Amniotic stem cell (primary cell): ENCODE data around the gene PDZK1.
"Not testable (repeated sequence)": the region's sequence is repeated elsewhere in the genome, so short reads cannot be mapped to it uniquely, and the experiment has no call there.

Experiments used
- DNase-seq: peaks from one replicate; lab custom pipeline; 2025; lab: John Stamatoyannopoulos, UW

Gene PDZK1

DNA sequence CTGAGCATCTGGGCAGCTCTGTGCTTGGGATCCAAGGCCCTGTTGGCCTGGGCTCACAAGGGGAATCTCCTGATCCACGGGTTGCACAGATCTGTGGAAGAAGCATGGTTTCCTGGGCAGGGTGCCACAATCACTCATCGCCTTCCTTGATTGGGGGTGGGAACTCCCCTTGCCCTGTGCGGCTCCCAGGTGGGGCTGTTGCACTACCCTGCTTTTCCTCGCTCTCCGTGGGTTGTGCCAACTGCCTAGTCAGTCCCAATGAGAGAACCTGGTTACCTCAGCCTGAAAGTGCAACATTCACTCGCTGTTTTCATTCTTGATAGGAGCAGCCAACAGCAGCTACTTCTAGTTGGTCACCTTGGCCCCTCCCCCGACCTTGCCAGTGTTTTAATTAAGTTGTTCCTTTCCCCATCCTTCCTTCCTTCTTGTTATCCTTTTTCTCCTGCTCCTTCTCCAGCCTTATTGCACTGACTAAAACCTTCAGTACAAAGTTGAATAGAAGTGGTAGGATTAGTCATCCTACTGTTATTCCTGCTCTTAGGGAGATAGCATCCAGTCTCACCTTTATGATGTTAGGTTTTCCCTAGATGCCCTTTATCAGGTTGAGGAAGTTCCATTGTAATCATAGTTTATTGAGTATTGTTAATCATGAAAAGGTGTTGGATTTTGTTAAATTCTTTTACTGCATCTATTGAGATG, 50.8 kb downstream of the PDZK1 start:
- DNase-seq, result not testable (repeated sequence)

DNA sequence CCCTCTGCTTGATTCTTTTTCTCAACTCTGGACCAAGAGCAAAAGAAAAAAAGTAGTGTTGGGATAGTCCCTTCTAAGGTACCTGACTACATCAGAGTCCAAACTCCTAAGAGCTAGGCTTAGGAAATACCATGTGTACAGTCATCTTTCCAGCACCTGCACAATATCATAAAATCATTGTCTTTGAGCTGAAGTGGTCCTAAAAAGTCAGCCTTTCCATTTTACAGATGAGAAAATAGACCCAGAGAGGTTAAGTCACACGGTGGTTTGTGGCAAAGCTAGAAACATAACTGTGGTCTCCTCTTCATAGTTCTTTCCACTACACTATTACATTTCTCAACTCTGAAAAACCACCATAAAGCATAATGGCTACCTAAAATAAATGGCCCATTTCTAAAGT, 63.2 kb downstream of the PDZK1 start:
- DNase-seq, result not testable (repeated sequence)

- DNase-seq, result not testable (repeated sequence)
These were observed 65.3 kb downstream of the PDZK1 start for GRCh38 chr1:145641886-145642285.

DNA sequence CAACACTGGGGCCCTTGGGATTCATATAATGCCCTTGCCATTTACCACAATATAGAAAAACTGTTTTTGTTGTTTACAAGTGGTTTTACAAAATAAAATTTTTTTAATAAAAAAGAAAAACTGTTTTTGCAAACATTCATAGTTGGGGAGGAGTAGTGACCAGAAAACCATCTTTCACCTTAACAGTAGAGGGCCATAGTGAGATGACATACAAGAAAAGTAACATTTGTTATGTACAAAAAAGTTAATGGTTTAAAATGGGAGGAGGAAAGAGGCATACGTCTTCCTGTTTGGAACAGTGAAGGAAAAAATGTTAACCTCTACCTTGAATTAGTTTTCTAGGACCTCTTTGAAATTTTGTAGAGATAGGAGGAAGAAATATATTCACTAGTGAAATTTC, 70.9 kb downstream of the PDZK1 start:
- not testable (repeated sequence) for DNase-seq

GRCh38 chr1:145622177-145622576, 85.0 kb downstream of the PDZK1 start:
- DNase-seq, result not testable (repeated sequence)
